NT2/D1 (cell line): ENCODE measurements around the gene LAMB1.

Experiments used
- SUZ12 ChIP-seq: IDR thresholded peaks from 2 replicates; pipeline ENCODE4 v1.6.1; 2011; ENCODE audit not compliant: insufficient read length, insufficient read depth; ENCODE audit errors: extremely low read depth
- ZNF274 ChIP-seq: IDR thresholded peaks from 2 replicates; pipeline ENCODE4 v1.6.1; 2011; ENCODE audit warnings: mild to moderate bottlenecking, low read depth, low read length

- no peak for TF ChIP-seq ZNF274
- TF ChIP-seq SUZ12: no peak
Observed at GRCh38 chr7:107922886-107923285, 80.1 kb downstream of the LAMB1 start.
